Brain microvascular endothelial cell (primary cell): ENCODE results near the gene AGBL1.

Source experiments
- DNase-seq: peaks from one replicate; pipeline ENCODE4 v3.0.0-alpha.2; 2020
- H3K27ac ChIP-seq: fragments of 250-450 bp; sonication (Bioruptor Pico); 2 replicates; pipeline ENCODE4 v1.5.1; 2020; ENCODE audit warnings: mild to moderate bottlenecking, moderate library complexity
- H3K27me3 ChIP-seq: fragments of 250-450 bp; sonication (Bioruptor Pico); replicated peaks from 2 replicates; pipeline ENCODE4 v1.5.1; 2020; ENCODE audit warnings: mild to moderate bottlenecking
- H3K36me3 ChIP-seq: fragments of 250-450 bp; sonication (Bioruptor Pico); replicated peaks from 2 replicates; pipeline ENCODE4 v1.5.1; 2020; ENCODE audit warnings: mild to moderate bottlenecking
- H3K4me3 ChIP-seq: 2 replicates; pipeline ENCODE4 v1.5.1; 2011; ENCODE audit warnings: low read depth, mild to moderate bottlenecking, control low read depth, low read length, moderate library complexity
- CTCF ChIP-seq: IDR thresholded peaks from 2 replicates; pipeline ENCODE4 v1.5.1; 2011; ENCODE audit warnings: low read depth, mild to moderate bottlenecking, moderate library complexity, low read length, control low read depth, inconsistent platforms; ENCODE audit errors: missing control alignments
- in situ Hi-C: cut with HindIII; loops from 2 replicates; pipeline ENCODE4 v1.10.0; 2017; ENCODE audit warnings: low sequenced_read_pairs, low pct_ligation_motif_present

The AGBL1 gene

GRCh38 chr15:86383611-86384010 lies 303.9 kb downstream of the AGBL1 start:
- in situ Hi-C loops = no loop called here
- no peaks in the 10 kb centered on the region for H3K27me3 ChIP-seq
- no peak for DNase-seq
- H3K36me3 ChIP-seq = no peaks in the 10 kb centered on the region
- no peak for TF ChIP-seq CTCF
- no peak overlapping the region for H3K4me3 ChIP-seq
- no peak overlapping the region for H3K27ac ChIP-seq

- H3K27me3 ChIP-seq = no peaks in the 10 kb centered on the region
Observed at GRCh38 chr15:86384186-86384585, 304.5 kb downstream of the AGBL1 start.

GRCh38 chr15:86392296-86392695 lies 312.6 kb downstream of the AGBL1 start:
- H3K36me3 ChIP-seq = no peaks in the 10 kb centered on the region
- in situ Hi-C loops = no loop called here
- no peak overlapping the region for H3K27ac ChIP-seq
- H3K27me3 ChIP-seq = no peaks in the 10 kb centered on the region
- TF ChIP-seq CTCF = no peak
- DNase-seq = no peak
- H3K4me3 ChIP-seq = no peak overlapping the region

More at GRCh38 chr15:86384186-86384585, 304.5 kb downstream of the AGBL1 start:
- Histone ChIP-seq H3K4me3 (no peak overlapping the region), H3K27ac (no peak overlapping the region), H3K36me3 (no peaks in the 10 kb centered on the region)
- DNase-seq = no peak
- in situ Hi-C loops = no loop called here
- no peak for TF ChIP-seq CTCF

GRCh38 chr15:86392874-86393273 lies 313.2 kb downstream of the AGBL1 start:
- no peaks in the 10 kb centered on the region for H3K27me3 ChIP-seq
- in situ Hi-C loops = no loop called here

GRCh38 chr15:86394866-86395265 lies 315.2 kb downstream of the AGBL1 start:
- Histone ChIP-seq H3K4me3 (no peak overlapping the region), H3K27me3 (no peaks in the 10 kb centered on the region), H3K36me3 (no peaks in the 10 kb centered on the region), H3K27ac (no peak overlapping the region)
- in situ Hi-C loops = no loop called here
- no peak for DNase-seq
- TF ChIP-seq CTCF = no peak

More at GRCh38 chr15:86392874-86393273, 313.2 kb downstream of the AGBL1 start:
- H3K4me3 ChIP-seq = no peak overlapping the region
- TF ChIP-seq CTCF = no peak
- DNase-seq = no peak
- H3K36me3 ChIP-seq = no peaks in the 10 kb centered on the region
- H3K27ac ChIP-seq = no peak overlapping the region
